GM12878 (cell line): Measurements from ENCODE around the gene C15orf62. TPM values are rescaled to one million over a fixed set of nuclear protein-coding genes. Genes with fewer than 3 reads are reported as not detected.

Experiments
- CBX5 ChIP-seq: sonication (generic); IDR thresholded peaks from 2 replicates; pipeline ENCODE4 v1.6.1; 2016; ENCODE audit warnings: low read depth, moderate library complexity, mild to moderate bottlenecking, inconsistent platforms
- E4F1 ChIP-seq: fragments of 450-650 bp; IDR thresholded peaks from 2 replicates; pipeline ENCODE4 v1.6.1; 2018; ENCODE audit warnings: borderline replicate concordance, mild to moderate bottlenecking; ENCODE audit not compliant: partially characterized antibody
- IRF4 ChIP-seq: IDR thresholded peaks from 2 replicates; pipeline ENCODE4 v1.6.1; 2011; ENCODE audit warnings: low read depth, low read length
- MEF2A ChIP-seq: IDR thresholded peaks from 2 replicates; pipeline ENCODE4 v1.6.1; 2011; ENCODE audit warnings: low read depth, mild to moderate bottlenecking, low read length, moderate library complexity; ENCODE audit not compliant: insufficient read depth
- MTA2 ChIP-seq: fragments of 450-650 bp; IDR thresholded peaks from 2 replicates; pipeline ENCODE4 v1.6.1; 2016; ENCODE audit warnings: low read depth, mild to moderate bottlenecking, moderate library complexity
- MTA3 ChIP-seq: IDR thresholded peaks from 2 replicates; pipeline ENCODE4 v1.6.1; 2012; ENCODE audit warnings: low read length, inconsistent platforms, borderline replicate concordance
- YY1 ChIP-seq: IDR thresholded peaks from 2 replicates; pipeline ENCODE4 v1.6.1; 2011; ENCODE audit warnings: low read depth, mild to moderate bottlenecking, low read length
- ZNF274 ChIP-seq: IDR thresholded peaks from one replicate; pipeline ENCODE4 v1.8.0; 2011; ENCODE audit not compliant: insufficient read length, insufficient read depth
- polyA plus RNA-seq, 11 experiments: library from polyadenylated mRNA; depleted of rRNA in 4 of 11; unstranded in 6 of 11; stranded (reverse) in 5 of 11; fragments of >200 nt; fragmentation: Nextera tagmentation in 4 of 11; fragmentation: Illumina TruSeq in 1 of 11; extraction: Ambion mirVana in 4 of 11; extraction: Trizol in 1 of 11; gene quantifications; 1 replicate in 1 of 11; 2 replicates in 10 of 11; pipeline versions ENCODE4 v1.2.1 to v1.2.3, GENCODE V29; 2011 to 2016; ENCODE audit warnings: inconsistent platforms in 2 of 11, missing spikeins in 2 of 11, low read depth in 1 of 11
- small RNA-seq: library from RNA; depleted of rRNA; stranded (forward); fragments of <200 nt; gene quantifications from one replicate; pipeline ENCODE3, GENCODE V24; 2014
- total RNA-seq, 4 experiments: library from RNA; depleted of rRNA in 3 of 4; stranded (reverse); fragments of >200 nt in 3 of 4; fragmentation: Illumina TruSeq in 1 of 4; extraction: Trizol in 1 of 4; gene quantifications; 2 replicates each; pipeline versions ENCODE4 v1.2.1 to v1.2.3, GENCODE V29; 2013 to 2021

Gene C15orf62
- total and polyA plus RNA-seq, 10 of the 15 experiments (the other 5 are each of a cell fraction or from before 2014, with no cell fraction given) = 0.06 to 0.68 (median 0.40) TPM; not detected in 1

- TF ChIP-seq E4F1 (no peak), MTA3 (no peak), YY1 (no peak), MEF2A (no peak), CBX5 (no peak), ZNF274 (no peak), MTA2 (no peak), IRF4 (no peak)
Measured at GRCh38 chr15:40821195-40821594, 51.4 kb downstream of the C15orf62 start (continued).

Small RNAs within 50 kb of the gene (small RNA-seq; reads per million reads assigned to genes)
- not detected for gene SUMO2P15

Other genes with a start within 250 kb of the C15orf62 start
Only the 7 nearest of the 14 such genes appear.
- 23.7 and 24.2 TPM in 2 replicates for gene RAD51, start 74.8 kb upstream of the C15orf62 start, total RNA-seq (2014; rRNA removed)
- gene RAD51, start 74.8 kb upstream of the C15orf62 start, total RNA-seq (2014; rRNA removed; fragmentation: Illumina TruSeq; extraction: Trizol) = 18.7 and 19.2 TPM in 2 replicates
- 36.3 and 36.8 TPM in 2 replicates for gene RAD51, start 74.8 kb upstream of the C15orf62 start, total RNA-seq (2021)
- gene RAD51, start 74.8 kb upstream of the C15orf62 start, polyA plus RNA-seq (2011; rRNA removed) = 27.9 and 29.0 TPM in 2 replicates
- gene RAD51, start 74.8 kb upstream of the C15orf62 start, polyA plus RNA-seq (2014; fragmentation: Illumina TruSeq; extraction: Trizol) = 33.6 and 38.7 TPM in 2 replicates
- 10 to 100 TPM; 13.1 to 23.6 TPM for gene RAD51, start 74.8 kb upstream of the C15orf62 start, polyA plus RNA-seq (2014; fragmentation: Nextera tagmentation; extraction: Ambion mirVana)
- 31.1 and 33.2 TPM in 2 replicates for gene RAD51, start 74.8 kb upstream of the C15orf62 start, polyA plus RNA-seq (2014; rRNA removed)
- 10 to 100 TPM; 53.9 to 55.0 TPM for gene RAD51, start 74.8 kb upstream of the C15orf62 start, polyA plus RNA-seq (2016; fragmentation: Nextera tagmentation; extraction: Ambion mirVana)
- gene RMDN3, start 14.7 kb upstream of the C15orf62 start, total RNA-seq (2014; rRNA removed) = 15.4 and 20.0 TPM in 2 replicates
- gene RMDN3, start 14.7 kb upstream of the C15orf62 start, total RNA-seq (2014; rRNA removed; fragmentation: Illumina TruSeq; extraction: Trizol) = 16.3 and 16.9 TPM in 2 replicates
- 27.6 and 28.3 TPM in 2 replicates for gene RMDN3, start 14.7 kb upstream of the C15orf62 start, total RNA-seq (2021)
- gene RMDN3, start 14.7 kb upstream of the C15orf62 start, polyA plus RNA-seq (2011; rRNA removed) = 19.4 and 19.9 TPM in 2 replicates
- 19.3 and 20.5 TPM in 2 replicates for gene RMDN3, start 14.7 kb upstream of the C15orf62 start, polyA plus RNA-seq (2014; fragmentation: Illumina TruSeq; extraction: Trizol)
- gene RMDN3, start 14.7 kb upstream of the C15orf62 start, polyA plus RNA-seq (2014; fragmentation: Nextera tagmentation; extraction: Ambion mirVana) = 10 to 100 TPM in 1 of 2 experiments, 1 to 10 TPM in 1; 5.7 to 10.2 TPM
- gene RMDN3, start 14.7 kb upstream of the C15orf62 start, polyA plus RNA-seq (2014; rRNA removed) = 21.3 and 23.1 TPM in 2 replicates
- gene RMDN3, start 14.7 kb upstream of the C15orf62 start, polyA plus RNA-seq (2016; fragmentation: Nextera tagmentation; extraction: Ambion mirVana) = 10 to 100 TPM; 38.3 to 44.4 TPM
- gene GCHFR, start 5.9 kb upstream of the C15orf62 start, total RNA-seq (2014; rRNA removed) = 67.0 and 69.5 TPM in 2 replicates
- gene GCHFR, start 5.9 kb upstream of the C15orf62 start, total RNA-seq (2014; rRNA removed; fragmentation: Illumina TruSeq; extraction: Trizol) = 22.9 and 23.9 TPM in 2 replicates
- gene GCHFR, start 5.9 kb upstream of the C15orf62 start, total RNA-seq (2021) = 43.9 and 45.3 TPM in 2 replicates
- 7.1 and 14.8 TPM in 2 replicates for gene GCHFR, start 5.9 kb upstream of the C15orf62 start, polyA plus RNA-seq (2011; rRNA removed)
- gene GCHFR, start 5.9 kb upstream of the C15orf62 start, polyA plus RNA-seq (2014; fragmentation: Illumina TruSeq; extraction: Trizol) = 3.3 and 16.9 TPM in 2 replicates
- gene GCHFR, start 5.9 kb upstream of the C15orf62 start, polyA plus RNA-seq (2014; fragmentation: Nextera tagmentation; extraction: Ambion mirVana) = 10 to 100 TPM; 10.5 to 25.4 TPM
- gene GCHFR, start 5.9 kb upstream of the C15orf62 start, polyA plus RNA-seq (2014; rRNA removed) = 88.2 and 94.0 TPM in 2 replicates
- gene GCHFR, start 5.9 kb upstream of the C15orf62 start, polyA plus RNA-seq (2016; fragmentation: Nextera tagmentation; extraction: Ambion mirVana) = 10 to 100 TPM; 68.0 to 77.3 TPM
- gene ZFYVE19, start 37.1 kb downstream of the C15orf62 start, total RNA-seq (2014; rRNA removed) = 16.8 and 20.2 TPM in 2 replicates
- gene ZFYVE19, start 37.1 kb downstream of the C15orf62 start, total RNA-seq (2014; rRNA removed; fragmentation: Illumina TruSeq; extraction: Trizol) = 11.5 and 12.4 TPM in 2 replicates
- gene ZFYVE19, start 37.1 kb downstream of the C15orf62 start, total RNA-seq (2021) = 14.9 and 17.1 TPM in 2 replicates
- gene ZFYVE19, start 37.1 kb downstream of the C15orf62 start, polyA plus RNA-seq (2011; rRNA removed) = 23.7 and 36.3 TPM in 2 replicates
- 22.2 and 27.3 TPM in 2 replicates for gene ZFYVE19, start 37.1 kb downstream of the C15orf62 start, polyA plus RNA-seq (2014; fragmentation: Illumina TruSeq; extraction: Trizol)
- 1 to 10 TPM; 1.7 to 4.4 TPM for gene ZFYVE19, start 37.1 kb downstream of the C15orf62 start, polyA plus RNA-seq (2014; fragmentation: Nextera tagmentation; extraction: Ambion mirVana)
- gene ZFYVE19, start 37.1 kb downstream of the C15orf62 start, polyA plus RNA-seq (2014; rRNA removed) = 27.1 and 30.7 TPM in 2 replicates
- gene ZFYVE19, start 37.1 kb downstream of the C15orf62 start, polyA plus RNA-seq (2016; fragmentation: Nextera tagmentation; extraction: Ambion mirVana) = 10 to 100 TPM; 16.0 to 17.2 TPM
- gene DNAJC17, start 37.5 kb downstream of the C15orf62 start, total RNA-seq (2014; rRNA removed) = 39.2 and 42.8 TPM in 2 replicates
- 43.4 and 51.1 TPM in 2 replicates for gene DNAJC17, start 37.5 kb downstream of the C15orf62 start, total RNA-seq (2014; rRNA removed; fragmentation: Illumina TruSeq; extraction: Trizol)
- gene DNAJC17, start 37.5 kb downstream of the C15orf62 start, total RNA-seq (2021) = 39.3 and 43.5 TPM in 2 replicates
- gene DNAJC17, start 37.5 kb downstream of the C15orf62 start, polyA plus RNA-seq (2011; rRNA removed) = 34.0 and 39.9 TPM in 2 replicates
- 52.7 and 62.8 TPM in 2 replicates for gene DNAJC17, start 37.5 kb downstream of the C15orf62 start, polyA plus RNA-seq (2014; fragmentation: Illumina TruSeq; extraction: Trizol)
- gene DNAJC17, start 37.5 kb downstream of the C15orf62 start, polyA plus RNA-seq (2014; fragmentation: Nextera tagmentation; extraction: Ambion mirVana) = 10 to 100 TPM in 1 of 2 experiments, 1 to 10 TPM in 1; 6.1 to 11.5 TPM
- 50.2 and 61.0 TPM in 2 replicates for gene DNAJC17, start 37.5 kb downstream of the C15orf62 start, polyA plus RNA-seq (2014; rRNA removed)
- gene DNAJC17, start 37.5 kb downstream of the C15orf62 start, polyA plus RNA-seq (2016; fragmentation: Nextera tagmentation; extraction: Ambion mirVana) = 10 to 100 TPM; 48.0 to 55.7 TPM
- not detected in 2 replicates for gene PPP1R14D, start 58.7 kb downstream of the C15orf62 start, total RNA-seq (2014; rRNA removed)
- not detected in 2 replicates for gene PPP1R14D, start 58.7 kb downstream of the C15orf62 start, total RNA-seq (2014; rRNA removed; fragmentation: Illumina TruSeq; extraction: Trizol)
- not detected in 2 replicates for gene PPP1R14D, start 58.7 kb downstream of the C15orf62 start, total RNA-seq (2021)
- 0.10 TPM in 1 of 2 replicates, not detected in the other for gene PPP1R14D, start 58.7 kb downstream of the C15orf62 start, polyA plus RNA-seq (2011; rRNA removed)
- gene PPP1R14D, start 58.7 kb downstream of the C15orf62 start, polyA plus RNA-seq (2014; fragmentation: Illumina TruSeq; extraction: Trizol) = not detected in 2 replicates
- gene PPP1R14D, start 58.7 kb downstream of the C15orf62 start, polyA plus RNA-seq (2014; fragmentation: Nextera tagmentation; extraction: Ambion mirVana) = not detected
- not detected in 2 replicates for gene PPP1R14D, start 58.7 kb downstream of the C15orf62 start, polyA plus RNA-seq (2014; rRNA removed)
- gene PPP1R14D, start 58.7 kb downstream of the C15orf62 start, polyA plus RNA-seq (2016; fragmentation: Nextera tagmentation; extraction: Ambion mirVana) = not detected
- gene SPINT1, start 74.1 kb downstream of the C15orf62 start, total RNA-seq (2014; rRNA removed) = 18.8 and 18.9 TPM in 2 replicates
- 6.4 and 7.8 TPM in 2 replicates for gene SPINT1, start 74.1 kb downstream of the C15orf62 start, total RNA-seq (2014; rRNA removed; fragmentation: Illumina TruSeq; extraction: Trizol)
- gene SPINT1, start 74.1 kb downstream of the C15orf62 start, total RNA-seq (2021) = 26.6 and 28.6 TPM in 2 replicates
- gene SPINT1, start 74.1 kb downstream of the C15orf62 start, polyA plus RNA-seq (2011; rRNA removed) = 4.8 and 8.2 TPM in 2 replicates
- gene SPINT1, start 74.1 kb downstream of the C15orf62 start, polyA plus RNA-seq (2014; fragmentation: Illumina TruSeq; extraction: Trizol) = 11.0 and 12.4 TPM in 2 replicates
- gene SPINT1, start 74.1 kb downstream of the C15orf62 start, polyA plus RNA-seq (2014; fragmentation: Nextera tagmentation; extraction: Ambion mirVana) = 1 to 10 TPM; 3.5 to 4.0 TPM
- gene SPINT1, start 74.1 kb downstream of the C15orf62 start, polyA plus RNA-seq (2014; rRNA removed) = 10.4 and 14.3 TPM in 2 replicates
- 10 to 100 TPM; 10.1 to 12.1 TPM for gene SPINT1, start 74.1 kb downstream of the C15orf62 start, polyA plus RNA-seq (2016; fragmentation: Nextera tagmentation; extraction: Ambion mirVana)